CD4-positive, alpha-beta T cell treated with Interleukin-6 at 100 ng/mL for 8 hours (primary cell): ENCODE measurements around the gene CDK6.

ENCODE experiments used
- DNase-seq: peaks from one replicate; pipeline ENCODE4 v3.0.0-alpha.2; 2020; ENCODE audit warnings: mixed read lengths, low spot score

Gene CDK6

DNA sequence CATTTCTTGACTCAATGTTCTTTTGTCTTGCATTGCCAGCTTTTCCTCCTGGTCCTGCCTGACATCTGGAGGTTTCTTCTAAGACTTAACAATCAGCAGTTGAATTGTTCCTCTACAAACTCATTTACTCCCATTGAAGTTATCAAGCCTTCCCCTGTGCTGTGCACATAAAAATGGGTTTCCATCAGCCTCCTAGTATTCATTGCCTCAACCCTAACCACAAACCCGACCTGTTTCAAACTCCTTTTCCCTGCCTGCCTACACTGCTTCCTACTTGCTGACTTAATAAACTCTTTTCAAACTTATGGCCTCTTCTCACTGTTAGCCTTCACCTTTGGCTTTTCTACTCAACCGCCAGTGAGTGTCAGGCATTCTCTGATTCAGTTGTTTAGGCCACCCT lies 9.4 kb upstream of the CDK6 start:
- DNase-seq: no peak

DNA sequence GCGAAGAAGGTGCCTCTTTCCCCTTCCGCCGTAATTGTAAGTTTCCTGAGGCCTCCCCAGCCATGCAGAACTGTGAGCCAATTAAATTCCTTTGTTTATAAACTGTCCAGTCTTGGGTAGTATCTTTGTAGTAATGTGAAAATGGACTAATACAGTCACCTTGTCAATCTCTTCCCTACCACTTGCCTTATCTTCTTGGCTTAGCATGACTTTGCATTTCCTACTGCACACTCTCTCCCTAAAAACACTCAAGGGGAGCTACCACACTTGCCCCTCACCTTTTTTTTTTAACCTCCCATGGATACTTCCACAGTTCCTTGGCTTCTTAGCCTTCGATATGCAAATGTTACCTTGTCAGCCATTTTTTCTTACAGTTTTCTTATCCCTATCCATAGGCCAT lies 7.4 kb upstream of the CDK6 start:
- no peak for DNase-seq

DNA sequence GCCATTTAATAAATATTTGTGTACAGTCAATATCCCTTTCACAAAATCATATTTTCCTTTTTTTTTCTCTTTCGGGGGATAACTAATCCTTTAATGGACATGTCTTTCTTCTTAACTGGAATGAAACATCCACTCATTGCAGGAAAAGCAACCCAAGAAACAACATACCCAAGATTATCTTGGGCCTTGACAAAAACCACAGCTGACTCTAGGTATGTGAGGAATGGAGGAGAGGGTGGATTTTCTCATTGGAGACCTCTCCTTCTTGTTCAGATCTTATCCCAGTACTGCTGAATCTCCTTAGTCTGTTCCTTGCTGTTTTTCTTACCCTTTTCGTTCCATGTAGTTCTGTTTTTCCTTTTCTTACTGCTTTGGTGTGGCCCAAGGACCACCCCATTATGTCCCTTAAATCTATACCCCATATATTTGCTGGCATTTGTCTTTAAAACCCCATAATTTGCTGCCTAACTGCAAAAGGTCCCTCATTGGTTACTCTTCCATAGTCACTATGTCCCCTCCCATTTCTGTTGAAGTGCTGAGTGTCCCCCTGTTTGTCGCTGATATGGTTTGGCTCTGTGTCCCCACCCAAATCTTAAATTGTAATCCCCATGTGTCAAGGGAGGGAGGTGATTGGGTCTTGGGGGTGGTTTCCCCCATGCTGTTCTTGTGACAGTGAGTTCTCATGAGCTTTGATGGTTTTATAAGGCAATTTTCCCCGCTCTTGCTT lies 6.8 kb upstream of the CDK6 start:
- no peak for DNase-seq

DNA sequence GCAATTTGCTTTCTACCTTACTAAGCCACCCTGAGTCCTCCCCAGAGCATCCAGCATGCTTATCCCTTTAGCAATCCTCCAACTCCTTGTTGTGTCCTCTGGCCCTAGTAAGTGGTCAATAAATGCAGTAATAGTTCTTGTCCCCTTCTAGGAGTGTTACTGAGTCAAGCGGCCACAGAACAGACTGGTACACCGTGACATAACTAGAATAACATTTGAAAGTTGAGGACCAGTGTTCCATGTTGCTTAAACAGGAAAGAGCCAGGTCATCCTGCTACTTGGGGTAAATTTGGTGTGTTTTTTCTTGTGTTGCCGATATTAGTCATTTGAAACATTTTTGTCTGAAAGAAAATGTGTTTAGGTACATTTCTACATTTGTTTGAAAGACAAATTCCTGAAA lies 4.8 kb upstream of the CDK6 start:
- no peak for DNase-seq

DNA sequence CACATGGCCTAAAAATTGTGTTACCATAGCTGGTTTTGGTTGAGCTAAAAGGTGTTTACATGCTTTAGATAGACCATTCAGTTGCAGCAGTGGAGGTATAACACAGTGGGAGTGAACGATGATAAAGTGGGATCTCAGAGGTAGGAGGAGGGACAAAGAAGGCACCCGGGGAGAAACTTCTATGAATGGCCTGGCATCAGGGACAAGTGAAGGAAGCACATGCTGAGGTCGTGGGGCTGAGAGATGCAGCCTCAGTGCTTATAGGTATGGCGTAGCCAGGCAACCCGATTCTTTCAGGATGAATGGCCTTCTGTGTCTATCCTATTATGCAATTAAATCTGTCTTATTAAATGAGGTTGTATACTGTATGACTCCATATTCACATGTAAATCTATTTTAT lies 3.9 kb upstream of the CDK6 start:
- DNase-seq: no peak

DNA sequence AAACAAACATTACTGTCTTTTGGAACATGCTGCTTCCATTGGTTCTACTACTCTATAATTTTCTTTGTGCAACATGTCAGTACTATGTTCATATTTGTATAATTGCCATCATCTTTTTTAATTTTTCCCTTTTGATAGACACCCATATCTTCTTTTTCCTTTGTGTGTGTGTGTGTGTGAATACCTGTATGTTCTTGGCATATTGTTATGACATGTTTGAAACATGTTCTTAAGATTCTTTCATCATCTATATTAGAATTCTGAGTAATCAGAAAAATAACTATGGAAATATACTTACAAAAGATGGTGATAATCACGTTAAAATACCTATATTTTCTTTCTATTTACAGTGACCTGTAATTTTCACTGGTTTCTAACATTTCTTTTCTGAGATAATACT lies 3.5 kb upstream of the CDK6 start:
- no peak for DNase-seq

DNA sequence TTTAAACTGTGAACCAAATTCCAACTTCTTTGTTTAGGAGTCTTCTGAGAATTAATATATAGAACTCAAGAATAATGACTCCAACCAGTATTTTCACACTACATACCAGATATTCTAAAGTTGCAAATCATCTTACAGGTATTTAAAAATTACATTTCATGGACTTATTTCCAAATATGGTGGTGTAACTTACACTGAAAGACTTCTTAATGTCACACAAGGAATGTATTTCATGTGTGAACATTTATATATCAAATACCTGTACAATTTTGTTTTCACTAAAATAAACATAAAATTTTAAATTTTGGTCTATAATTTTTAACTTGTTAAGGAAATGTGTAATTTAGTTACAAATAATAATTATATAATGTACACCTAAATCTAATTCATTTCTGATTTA lies 2.6 kb upstream of the CDK6 start:
- no peak for DNase-seq

DNA sequence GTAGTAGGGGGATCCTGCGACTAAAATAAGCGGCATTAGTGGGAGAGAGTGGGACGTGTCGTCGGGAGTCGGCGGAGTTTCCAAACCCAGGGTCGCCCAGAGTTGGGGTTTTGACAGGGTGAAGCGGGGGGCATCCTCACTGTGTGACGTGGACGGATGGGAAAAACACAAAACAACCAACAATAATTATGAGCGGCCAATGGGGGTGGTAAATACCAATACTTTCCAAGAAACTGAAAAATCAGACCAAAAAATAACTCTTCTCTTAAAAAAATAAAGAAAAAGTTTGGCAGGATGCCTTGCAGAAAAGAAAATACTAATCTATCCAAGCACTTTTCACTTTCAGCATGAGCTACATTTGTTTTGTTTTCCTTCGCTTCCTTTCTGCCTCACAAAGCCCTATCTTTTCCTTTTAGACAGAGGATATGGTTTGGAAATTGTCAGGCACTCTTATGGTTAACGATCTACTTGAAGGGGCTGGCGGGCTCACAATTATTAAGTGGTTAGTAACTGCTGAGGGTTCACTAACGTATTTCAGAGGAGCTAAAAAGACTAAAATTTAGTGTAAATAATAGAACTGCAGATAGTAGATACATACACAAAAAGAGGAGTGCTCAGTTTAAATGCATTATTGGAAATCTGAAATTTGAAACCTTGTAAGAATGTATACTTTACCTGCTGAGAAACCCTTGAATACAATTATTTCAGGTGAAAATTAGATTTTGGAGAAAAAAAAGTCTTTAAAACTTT lies 802 bp upstream of the CDK6 start:
- DNase-seq: no peak

DNA sequence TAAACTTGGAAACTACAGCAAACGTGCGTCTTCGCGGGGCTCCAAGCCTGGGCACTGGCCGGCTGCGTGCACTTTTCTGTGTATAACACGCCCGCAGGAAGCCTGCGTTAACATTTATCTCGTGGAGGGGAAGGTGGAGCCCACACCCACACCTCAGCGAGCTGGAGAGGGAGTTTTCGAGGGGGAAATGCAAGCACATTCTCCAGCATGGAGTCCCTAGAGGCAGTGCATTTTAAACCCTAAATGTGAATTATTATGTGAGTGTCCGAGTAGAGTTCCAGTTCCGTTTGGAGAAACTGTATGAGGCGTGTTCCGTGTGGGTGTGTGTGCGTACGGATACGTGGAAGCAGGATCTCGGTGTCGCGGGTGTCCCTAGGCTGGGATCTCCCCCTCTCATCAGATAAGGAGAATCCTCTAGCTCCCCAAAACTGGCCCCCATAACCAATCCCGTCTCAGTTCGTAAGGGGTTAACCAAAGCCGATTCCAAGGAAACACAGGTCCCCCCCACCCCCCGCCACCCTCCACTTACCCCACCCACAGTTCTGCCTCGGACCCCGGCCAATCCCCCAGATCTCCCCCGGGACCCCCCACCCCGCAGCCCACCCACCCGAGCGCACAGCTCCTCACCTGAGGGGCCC lies 403 bp downstream of the CDK6 start:
- peak; percentile 34 for DNase-seq

DNA sequence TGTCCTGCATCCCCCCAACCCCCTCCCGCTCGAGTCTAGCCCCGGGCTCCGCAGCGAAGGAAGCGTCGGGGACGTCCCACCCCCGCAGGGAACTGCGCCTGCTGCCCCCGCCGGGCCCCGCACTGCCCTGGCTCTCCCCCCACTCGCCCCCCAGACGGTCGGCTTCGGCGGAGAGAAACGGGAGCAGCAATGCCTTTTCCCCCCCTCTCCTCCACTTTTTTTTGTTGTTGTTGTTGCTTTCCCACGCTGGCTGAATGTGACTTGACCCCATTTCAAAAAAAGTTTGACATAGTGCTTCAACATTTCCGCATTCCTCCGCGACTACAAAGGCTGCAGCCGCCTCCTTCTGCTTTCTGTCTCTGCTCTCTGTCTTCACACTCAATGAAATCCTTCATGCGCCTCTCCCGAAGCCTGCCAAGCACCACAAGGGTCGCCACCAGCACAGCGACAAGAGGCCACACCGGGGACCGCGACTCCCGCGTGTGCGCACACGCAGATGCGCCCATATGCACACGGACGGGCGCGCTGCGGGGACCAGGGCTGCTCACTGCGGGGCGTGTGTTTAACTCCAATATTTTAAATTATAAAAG lies 1.0 kb downstream of the CDK6 start:
- peak; percentile 39 for DNase-seq

DNA sequence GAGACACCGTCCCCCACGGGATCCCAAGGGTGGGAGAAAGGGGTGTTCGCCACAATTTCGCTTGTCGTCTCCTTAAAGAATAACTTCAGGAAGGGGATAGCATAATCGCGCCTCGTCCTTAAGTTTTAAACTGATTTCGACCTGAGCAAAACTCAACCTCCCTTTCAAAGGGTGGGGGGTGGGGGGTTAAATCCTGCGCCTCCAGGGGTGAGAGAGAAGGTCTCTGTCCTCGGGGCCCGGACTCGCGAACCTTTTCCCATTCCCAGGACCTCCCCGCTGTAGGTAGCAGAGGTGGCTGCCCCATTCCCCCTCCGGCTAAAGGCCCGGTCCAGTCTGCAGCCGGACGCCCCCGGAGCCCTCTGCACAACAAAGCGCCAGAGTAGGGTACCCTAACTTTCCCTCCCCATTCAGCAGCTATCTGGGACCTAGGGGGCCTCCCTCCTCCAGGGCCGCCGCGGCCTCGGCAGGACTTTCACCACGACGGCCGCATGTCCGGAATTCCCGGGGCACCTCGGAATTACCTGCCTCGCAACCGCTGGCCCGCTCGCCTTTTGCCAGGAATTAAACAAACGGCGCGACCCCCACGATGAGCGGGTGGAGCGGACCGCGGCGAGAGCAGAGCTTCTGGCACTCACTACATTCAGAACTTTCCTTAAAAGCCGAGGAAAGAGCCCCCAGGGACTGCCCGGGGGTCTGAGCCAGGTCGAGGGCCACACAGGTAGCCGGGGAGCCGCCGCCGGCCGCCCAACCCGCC lies 1.7 kb downstream of the CDK6 start:
- no peak for DNase-seq

DNA sequence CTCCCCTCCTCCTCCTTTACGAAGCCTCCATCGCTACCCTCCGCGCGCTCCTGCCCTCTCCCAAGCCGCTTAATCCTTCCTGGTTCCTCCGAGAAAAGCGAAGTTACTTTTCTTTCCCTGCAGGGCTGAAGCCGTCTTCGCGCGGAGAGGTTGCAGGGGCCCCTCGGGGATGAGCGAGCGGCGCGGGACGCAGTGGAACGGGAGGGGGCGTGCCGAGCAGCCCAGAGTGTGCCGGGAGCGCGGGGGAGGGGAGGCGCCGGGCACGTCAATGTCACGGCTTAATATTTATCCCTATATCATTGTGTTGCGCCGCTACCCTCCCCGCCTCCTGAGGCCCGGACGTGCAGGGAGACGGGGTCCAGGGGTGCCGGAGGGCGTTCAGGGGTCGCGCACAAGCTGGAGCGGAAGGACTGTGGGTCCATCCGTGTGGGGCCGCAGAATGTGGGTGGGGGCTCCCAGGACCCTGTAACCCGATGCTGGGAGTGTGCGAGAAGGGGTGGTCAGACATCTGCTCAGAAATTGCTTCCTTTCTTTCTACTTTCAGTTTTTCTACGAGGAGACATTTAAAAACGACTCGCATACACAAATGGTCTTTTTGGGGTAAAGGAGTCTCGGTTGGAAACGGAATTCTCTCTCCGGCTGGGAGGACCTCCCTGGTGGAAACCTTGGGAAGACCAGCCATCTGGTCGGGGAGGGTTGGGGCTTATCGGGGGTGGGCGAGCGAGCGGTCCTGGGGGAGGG lies 2.4 kb downstream of the CDK6 start:
- DNase-seq: peak; percentile 67

DNA sequence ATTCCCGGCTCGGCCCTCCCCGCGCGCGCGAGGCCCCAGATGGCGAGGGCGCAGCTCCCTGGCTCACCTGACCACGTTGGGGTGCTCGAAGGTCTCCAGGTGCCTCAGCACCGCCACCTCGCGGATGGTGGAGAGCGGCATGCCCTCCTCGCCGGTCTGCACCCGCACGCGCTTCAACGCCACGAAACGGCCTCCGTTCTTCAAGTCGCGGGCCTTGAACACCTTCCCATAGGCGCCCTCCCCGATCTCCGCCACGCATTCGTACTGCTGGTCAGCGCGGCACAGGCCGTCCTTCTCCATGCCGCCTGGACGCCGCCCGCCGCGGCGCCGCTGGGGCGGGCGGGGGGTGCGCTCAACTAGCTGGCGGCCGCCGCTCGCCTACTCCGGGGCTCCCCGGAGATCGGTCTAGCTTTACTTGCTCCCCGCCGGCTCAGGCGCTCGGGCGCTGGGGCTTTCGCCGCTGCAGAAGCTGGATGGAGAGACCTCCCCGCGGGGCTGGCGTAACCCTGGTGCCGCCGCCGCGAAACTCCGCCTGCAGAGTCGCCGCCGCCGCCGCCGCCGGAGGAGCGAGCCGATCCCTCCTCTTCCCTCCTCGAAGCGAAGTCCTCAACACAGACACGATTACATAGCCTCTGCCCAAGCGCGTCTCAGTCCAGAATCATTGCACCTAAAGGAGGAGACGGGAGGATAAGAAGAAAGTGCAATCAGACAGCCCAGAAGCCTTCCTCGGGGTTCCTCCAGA lies 3.2 kb downstream of the CDK6 start:
- peak; percentile 86 for DNase-seq

DNA sequence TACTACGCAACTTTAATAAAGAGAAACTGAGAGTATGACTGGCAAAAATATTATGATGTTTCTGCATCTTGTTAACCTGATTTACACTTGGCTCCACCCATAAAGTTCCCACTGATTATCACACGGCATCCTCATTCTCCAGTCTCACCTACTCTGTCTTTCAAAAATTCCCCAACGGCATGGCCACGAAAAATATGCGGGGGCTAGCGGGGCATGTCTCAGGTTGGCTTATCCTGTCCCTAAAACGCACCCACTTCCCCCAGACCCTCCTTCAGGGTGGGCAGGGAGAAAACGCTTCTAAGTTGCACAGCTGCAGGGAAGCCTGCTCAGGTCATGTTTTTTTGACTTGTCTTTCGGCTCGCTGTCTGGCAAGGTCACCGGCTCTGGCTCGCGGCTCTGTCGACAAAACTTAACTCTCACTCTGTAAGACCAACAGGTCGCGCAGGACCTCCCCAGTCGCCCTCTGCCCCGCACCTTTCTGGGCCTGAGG lies 3.8 kb downstream of the CDK6 start:
- no peak for DNase-seq

DNA sequence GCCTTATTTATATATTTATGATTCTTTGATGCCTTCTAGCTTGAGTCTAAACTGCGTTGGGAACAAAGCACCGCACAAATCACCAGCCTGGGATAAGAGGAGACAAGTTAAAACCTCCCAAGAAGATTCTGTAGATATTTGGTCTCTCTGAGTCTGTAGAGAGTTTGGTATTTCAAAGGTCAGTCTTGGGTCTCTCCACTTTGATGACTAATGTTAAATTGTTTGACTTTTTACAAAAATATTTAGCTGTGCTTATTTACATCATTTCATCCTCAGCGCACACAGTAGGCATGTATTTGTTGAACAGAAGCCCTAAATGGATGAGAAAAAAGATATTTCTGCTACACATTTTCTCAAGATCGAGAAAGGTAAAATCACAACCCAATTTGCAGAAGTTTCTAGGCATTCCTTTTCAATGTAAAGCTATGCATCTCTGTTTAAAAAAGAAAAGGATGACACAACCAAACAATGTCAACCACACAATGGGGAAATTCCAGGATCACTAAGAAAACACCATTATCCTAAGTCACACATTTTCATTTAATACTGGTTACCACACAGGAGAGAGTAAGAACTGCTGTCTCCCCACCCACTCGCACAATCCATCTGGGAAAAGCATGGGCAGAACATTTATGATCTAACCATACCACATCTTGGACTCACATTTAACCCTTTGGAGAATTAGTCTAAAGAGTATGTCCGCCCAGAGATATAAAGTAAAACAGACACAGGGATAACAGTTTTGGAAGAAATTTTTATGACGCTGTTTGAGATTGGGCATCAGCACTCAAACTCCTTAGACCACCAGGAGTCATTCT lies 4.4 kb downstream of the CDK6 start:
- DNase-seq: no peak

DNA sequence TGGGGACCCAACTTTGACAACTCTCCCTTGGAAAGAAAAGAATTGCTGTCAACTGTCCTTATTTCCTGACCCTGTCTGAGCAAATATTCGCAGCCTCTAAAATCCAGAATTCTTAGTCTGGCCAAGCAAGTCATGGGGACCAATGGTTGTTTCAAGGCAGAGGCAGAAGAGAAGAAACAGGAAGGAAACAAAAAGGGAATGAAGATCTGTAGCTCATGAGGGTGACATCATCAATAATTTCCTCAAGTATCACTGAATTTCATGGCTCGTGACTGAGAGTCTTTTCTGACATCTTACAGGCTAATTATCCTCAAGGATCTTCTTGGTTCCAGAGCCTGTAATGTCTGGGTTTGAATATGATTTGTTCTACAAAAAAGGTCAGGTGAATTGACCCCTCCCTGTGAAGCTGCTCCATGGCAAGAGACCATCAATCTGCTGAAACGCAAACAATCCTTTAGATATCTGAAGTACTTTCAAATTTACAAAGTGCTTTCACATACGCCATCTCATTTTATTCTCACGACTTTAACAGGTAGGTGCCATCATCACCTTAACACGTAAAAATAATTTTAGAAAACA lies 5.8 kb downstream of the CDK6 start:
- no peak for DNase-seq

DNA sequence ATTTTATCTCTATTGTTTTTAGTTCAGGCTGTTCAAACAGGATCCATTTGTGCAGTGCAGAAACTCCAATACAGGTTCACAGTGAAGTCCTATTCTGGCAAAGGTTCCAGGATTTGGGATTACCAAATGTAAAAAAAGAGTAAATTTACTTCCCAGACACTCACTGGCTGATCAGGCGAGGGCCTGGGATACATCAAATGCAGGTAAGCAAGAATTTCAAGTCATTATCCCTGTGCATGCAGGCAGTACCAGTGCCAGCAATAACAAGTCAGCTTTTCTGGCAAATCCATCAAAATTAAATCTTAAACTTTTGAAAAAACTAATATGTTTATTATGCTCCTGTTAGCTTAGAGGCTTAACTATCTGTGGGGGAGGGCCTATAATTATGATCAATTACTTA lies 6.3 kb downstream of the CDK6 start:
- no peak for DNase-seq

DNA sequence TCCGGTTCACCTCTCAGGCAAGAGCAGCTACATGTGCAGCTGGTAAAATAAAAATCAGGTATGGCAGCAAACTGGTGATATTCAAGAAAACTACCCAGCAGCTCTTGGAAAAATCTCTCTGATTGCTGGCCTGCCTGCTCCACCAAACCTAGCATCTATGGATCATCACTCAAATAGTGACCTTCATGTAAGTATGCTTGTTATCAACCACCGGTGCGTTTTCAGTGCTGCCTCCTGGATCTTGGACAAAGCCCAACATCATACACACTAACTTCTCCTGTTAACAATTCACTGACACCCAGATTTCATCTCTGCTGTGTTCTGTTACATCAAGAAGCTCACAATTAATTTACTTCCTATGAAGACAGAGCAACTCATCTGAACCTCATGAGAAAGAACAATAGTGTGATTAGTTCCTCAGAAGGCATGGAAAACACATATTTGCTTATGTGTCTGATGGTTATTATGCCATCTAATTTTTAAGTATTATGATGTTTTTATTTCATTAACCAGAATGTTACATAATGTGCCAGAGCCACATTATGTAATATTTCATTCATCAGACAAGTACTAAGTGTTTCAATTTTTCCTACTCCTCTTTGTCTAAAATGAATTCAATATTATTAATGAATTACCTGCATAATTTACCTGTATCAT lies 8.8 kb downstream of the CDK6 start:
- DNase-seq: no peak
